ENCODE measurements around the gene TMEM273. TPM values are rescaled to one million over a fixed set of nuclear protein-coding genes. Genes with fewer than 3 reads are reported as not detected.
A peak's percentile ranks its signal among the peaks of the same experiment; 100 is the strongest.

TMEM273 gene
- total RNA-seq, 6 experiments from 2014 or later = 0.86 to 5.3 (median 2.3) TPM

DNA sequence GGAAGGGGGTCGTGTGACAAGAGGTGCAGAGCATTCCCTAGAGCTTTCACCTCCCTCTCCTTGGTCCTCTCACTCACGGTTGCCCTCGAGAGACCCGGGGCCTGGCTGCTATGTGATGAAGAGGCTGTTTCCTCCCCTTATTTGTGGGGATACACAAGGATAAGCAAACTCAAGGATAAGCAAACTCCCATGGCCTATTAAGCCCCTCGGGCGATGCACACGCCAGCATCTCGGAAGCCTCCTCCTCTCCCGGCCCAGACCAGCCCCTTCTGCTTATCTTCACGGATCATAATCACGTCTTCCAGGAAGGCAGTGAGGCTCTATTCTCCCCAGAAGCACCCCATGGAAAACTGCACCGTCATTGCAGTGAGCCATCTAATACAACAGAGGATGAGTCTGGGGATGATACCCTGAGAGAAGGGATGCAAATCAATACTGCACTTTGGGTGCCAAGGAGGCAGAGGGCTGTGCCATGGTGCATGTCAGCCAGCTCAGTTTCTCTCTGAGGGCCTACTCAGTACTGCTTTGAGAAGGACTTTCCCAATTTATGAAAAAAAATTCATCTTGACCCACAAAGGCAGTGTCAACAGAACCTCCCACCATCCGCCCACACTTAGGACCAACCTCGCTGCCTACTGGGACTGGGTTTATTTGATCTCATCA, 22.2 kb downstream of the TMEM273 start:
- no peaks in the 10 kb centered on the region for H3K36me3 ChIP-seq
- WGBS (ENCODE audit: insufficient coverage, low coverage, low lambda C conversion rate, missing lambda C conversion rate) = 85% methylated on average over 8 of the region's 14 CpGs
- ATAC-seq (no peak), DNase-seq (no peak)
- no peaks in the 10 kb centered on the region for H3K27me3 ChIP-seq
- no peaks in the 10 kb centered on the region for H3K9me3 ChIP-seq
- H3K4me3 ChIP-seq = no peak overlapping the region
- no peaks in the 10 kb centered on the region for H3K4me1 ChIP-seq
- intact Hi-C loops (cut with DNase I) = loop anchor here in 1 of 2 donors (5.0 kb wide), 1 partner anchor 189 kb away; no protein-coding TSS in a partner anchor
- no peak overlapping the region for H3K27ac ChIP-seq
- TF ChIP-seq, protein P1, sequence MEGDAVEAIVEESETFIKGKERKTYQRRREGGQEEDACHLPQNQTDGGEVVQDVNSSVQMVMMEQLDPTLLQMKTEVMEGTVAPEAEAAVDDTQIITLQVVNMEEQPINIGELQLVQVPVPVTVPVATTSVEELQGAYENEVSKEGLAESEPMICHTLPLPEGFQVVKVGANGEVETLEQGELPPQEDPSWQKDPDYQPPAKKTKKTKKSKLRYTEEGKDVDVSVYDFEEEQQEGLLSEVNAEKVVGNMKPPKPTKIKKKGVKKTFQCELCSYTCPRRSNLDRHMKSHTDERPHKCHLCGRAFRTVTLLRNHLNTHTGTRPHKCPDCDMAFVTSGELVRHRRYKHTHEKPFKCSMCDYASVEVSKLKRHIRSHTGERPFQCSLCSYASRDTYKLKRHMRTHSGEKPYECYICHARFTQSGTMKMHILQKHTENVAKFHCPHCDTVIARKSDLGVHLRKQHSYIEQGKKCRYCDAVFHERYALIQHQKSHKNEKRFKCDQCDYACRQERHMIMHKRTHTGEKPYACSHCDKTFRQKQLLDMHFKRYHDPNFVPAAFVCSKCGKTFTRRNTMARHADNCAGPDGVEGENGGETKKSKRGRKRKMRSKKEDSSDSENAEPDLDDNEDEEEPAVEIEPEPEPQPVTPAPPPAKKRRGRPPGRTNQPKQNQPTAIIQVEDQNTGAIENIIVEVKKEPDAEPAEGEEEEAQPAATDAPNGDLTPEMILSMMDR (IDR thresholded peaks at IDR 0.05) = no peak
- no peak for TF ChIP-seq POLR2A (IDR thresholded peaks at IDR 0.05)

DNA sequence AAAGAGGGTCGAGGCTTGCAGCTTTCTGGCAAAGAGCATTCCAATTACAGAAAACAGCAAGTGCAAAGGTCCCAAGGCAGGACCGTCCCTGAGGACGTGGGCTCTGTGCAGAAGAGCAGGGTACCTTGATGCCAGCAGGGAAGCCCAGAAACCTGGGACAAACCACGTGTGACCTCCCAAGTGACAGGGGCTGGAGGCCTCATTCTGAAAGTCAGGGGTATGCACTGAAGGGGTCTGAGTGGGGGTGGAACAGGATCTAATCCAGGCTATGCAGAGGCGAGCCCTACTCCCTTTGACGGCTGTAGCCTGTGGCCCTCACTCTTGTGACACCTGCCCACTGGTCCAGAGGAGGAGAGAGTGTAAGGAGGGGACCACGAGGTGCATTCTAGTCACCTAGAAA, 22.9 kb downstream of the TMEM273 start:
- no peak overlapping the region for H3K4me3 ChIP-seq
- WGBS (ENCODE audit: insufficient coverage, low coverage, low lambda C conversion rate, missing lambda C conversion rate) = 52% methylated on average over 3 of the region's 7 CpGs
- no peak overlapping the region for H3K27ac ChIP-seq
- H3K27me3 ChIP-seq = no peaks in the 10 kb centered on the region
- intact Hi-C loops (cut with DNase I) = loop anchor here in 1 of 2 donors (5.0 kb wide), 1 partner anchor 188 kb away; no protein-coding TSS in a partner anchor
- H3K9me3 ChIP-seq = no peaks in the 10 kb centered on the region
- H3K36me3 ChIP-seq = no peaks in the 10 kb centered on the region
- ATAC-seq (no peak), DNase-seq (no peak)
- TF ChIP-seq, protein P1 (IDR thresholded peaks at IDR 0.05) = no peak
- TF ChIP-seq POLR2A (IDR thresholded peaks at IDR 0.05) = no peak
- H3K4me1 ChIP-seq = no peaks in the 10 kb centered on the region

DNA sequence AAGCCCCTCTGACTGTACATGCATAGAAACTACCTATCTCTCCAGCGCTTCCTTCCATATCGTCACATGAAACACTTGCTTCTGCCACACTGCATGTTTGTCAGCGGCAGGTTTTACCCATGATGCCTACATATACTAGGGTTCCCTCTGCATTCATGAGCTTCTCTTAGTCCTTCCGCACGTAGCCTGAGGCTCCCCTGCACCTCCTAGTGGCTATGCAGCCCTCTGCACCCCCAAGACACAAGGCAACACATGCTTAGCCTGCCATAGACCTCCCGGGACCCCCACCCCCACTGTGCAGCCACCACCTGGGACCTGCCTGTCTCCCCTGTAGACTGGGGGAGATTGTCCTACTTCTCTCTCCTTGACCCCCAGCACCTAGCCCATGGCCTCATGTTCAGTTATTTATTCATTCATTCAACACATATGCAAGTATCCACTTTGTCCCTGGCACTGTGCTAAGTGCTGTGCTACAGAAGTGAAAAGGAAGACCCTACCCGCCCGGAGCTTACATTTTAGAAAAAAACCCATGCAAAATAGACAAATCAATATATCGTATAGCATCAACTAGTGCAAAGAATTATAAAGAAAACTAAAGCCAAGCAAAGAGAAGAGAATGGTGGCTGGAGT, 23.5 kb downstream of the TMEM273 start:
- Histone ChIP-seq H3K4me1 (no peaks in the 10 kb centered on the region), H3K9me3 (no peaks in the 10 kb centered on the region), H3K27ac (no peak overlapping the region), H3K4me3 (no peak overlapping the region), H3K36me3 (no peaks in the 10 kb centered on the region), H3K27me3 (no peaks in the 10 kb centered on the region)
- intact Hi-C loops (cut with DNase I) = loop anchor here (5.0 kb wide), 1 partner anchor 187 kb away; no protein-coding TSS in a partner anchor
- 35% methylated on average over 9 of the region's 9 CpGs for WGBS (ENCODE audit: insufficient coverage, low coverage, low lambda C conversion rate, missing lambda C conversion rate)
- DNase-seq (peak in 2 of 3 donors; percentile 52 to 64), ATAC-seq (peak; percentile 84 to 90 (median 86))
- TF ChIP-seq, protein P1 (IDR thresholded peaks at IDR 0.05) = peak; percentile 68 to 77 (median 74)
- no peak for TF ChIP-seq POLR2A (IDR thresholded peaks at IDR 0.05)

DNA sequence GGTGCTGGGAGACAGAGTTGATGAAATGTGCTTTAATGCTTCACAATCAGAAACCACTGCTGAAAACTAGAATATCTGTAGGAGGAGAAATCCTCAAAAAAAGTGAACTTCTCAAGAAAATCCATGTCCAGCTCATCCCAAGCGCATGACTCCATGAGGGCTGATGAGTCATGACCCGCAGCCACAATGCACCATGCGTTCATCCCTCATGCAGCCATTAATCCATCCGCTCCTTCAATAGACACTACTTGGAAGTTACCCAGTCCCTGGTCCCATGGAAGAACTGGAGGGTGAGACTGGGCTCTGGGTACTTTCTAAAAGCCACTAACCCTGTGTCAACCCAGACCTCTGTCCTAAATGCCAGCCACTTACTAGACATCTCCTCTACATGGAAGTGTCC, 24.4 kb downstream of the TMEM273 start:
- H3K27ac ChIP-seq = no peak overlapping the region
- intact Hi-C loops (cut with DNase I) = loop anchor here in 1 of 2 donors (5.0 kb wide), 1 partner anchor 186 kb away; no protein-coding TSS in a partner anchor
- no peaks in the 10 kb centered on the region for H3K36me3 ChIP-seq
- no peaks in the 10 kb centered on the region for H3K27me3 ChIP-seq
- no peak for TF ChIP-seq POLR2A (IDR thresholded peaks at IDR 0.05)
- TF ChIP-seq, protein P1 (IDR thresholded peaks at IDR 0.05) = no peak
- no peak for DNase-seq
- no peaks in the 10 kb centered on the region for H3K4me1 ChIP-seq
- H3K4me3 ChIP-seq = no peak overlapping the region
- no peak for ATAC-seq
- 100% methylated on average over 2 of the region's 4 CpGs for WGBS (ENCODE audit: insufficient coverage, low coverage, low lambda C conversion rate, missing lambda C conversion rate)
- no peaks in the 10 kb centered on the region for H3K9me3 ChIP-seq
